ENCODE measurements around the gene IMP4. TPM values are rescaled to one million over a fixed set of nuclear protein-coding genes. Genes with fewer than 3 reads are reported as not detected.

The IMP4 gene
- total and polyA plus RNA-seq, 4 donors: 31.7 to 95.5 (median 61.2) TPM

GRCh38 chr2:130336877-130337734, 5.6 kb upstream of the IMP4 start:
- 40% methylated on average over 29 of the region's 29 CpGs for WGBS
- peak; percentile 89 for DNase-seq (ENCODE audit: low spot score)
- Histone ChIP-seq H3K9me3 (ENCODE audit: control insufficient read depth in 4 of 4, low read length in 3 of 4) (no peaks in the 10 kb centered on the region), H3K27me3 (ENCODE audit: control insufficient read depth in 4 of 4, insufficient read depth in 4 of 4, low read length in 3 of 4) (no peaks in the 10 kb centered on the region), H3K27ac (ENCODE audit: low read depth in 1 of 2, low read length in 2 of 2) (no peak overlapping the region), H3K9ac (ENCODE audit: low read depth in 1 of 2, low read length in 2 of 2) (no peak overlapping the region), H3K36me3 (ENCODE audit: control insufficient read depth in 4 of 4, insufficient read depth in 3 of 4, low read depth in 1 of 4, low read length in 3 of 4) (peaks cover 0 to 9% (median 7%) of the 10 kb centered on the region in 4 donors), H3K4me1 (ENCODE audit: control insufficient read depth in 4 of 4, insufficient read depth in 4 of 4, low read length in 3 of 4) (peaks cover 1 to 12% (median 9%) of the 10 kb centered on the region in 4 donors), H3K4me3 (ENCODE audit: low read depth in 1 of 3, low read length in 3 of 3) (no peak overlapping the region)
- TF ChIP-seq RXRA (IDR thresholded peaks at IDR 0.05) (peak in 1 of 2 donors; percentile 30), JUND (IDR thresholded peaks at IDR 0.05) (no peak), CTCF (IDR thresholded peaks at IDR 0.05; ENCODE audit: low read depth, low read length, missing input control) (peak; percentile 4), RAD21 (IDR thresholded peaks at IDR 0.05) (no peak), SP1 (IDR thresholded peaks at IDR 0.05) (no peak), EGR1 (IDR thresholded peaks at IDR 0.05; ENCODE audit: low read depth in 2 of 2) (no peak), NR2F2 (IDR thresholded peaks at IDR 0.05) (peak; percentile 17), ATF3 (IDR thresholded peaks at IDR 0.05) (peak; percentile 100)
- TF ChIP-seq, protein P1, sequence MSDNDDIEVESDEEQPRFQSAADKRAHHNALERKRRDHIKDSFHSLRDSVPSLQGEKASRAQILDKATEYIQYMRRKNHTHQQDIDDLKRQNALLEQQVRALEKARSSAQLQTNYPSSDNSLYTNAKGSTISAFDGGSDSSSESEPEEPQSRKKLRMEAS (IDR thresholded peaks at IDR 0.05): no peak

- DNase-seq (ENCODE audit: low spot score): no peak
- H3K4me3 ChIP-seq (ENCODE audit: low read depth in 1 of 3, low read length in 3 of 3): no peak overlapping the region
- H3K9ac ChIP-seq (ENCODE audit: low read depth in 1 of 2, low read length in 2 of 2): no peak overlapping the region
- TF ChIP-seq, protein P2, sequence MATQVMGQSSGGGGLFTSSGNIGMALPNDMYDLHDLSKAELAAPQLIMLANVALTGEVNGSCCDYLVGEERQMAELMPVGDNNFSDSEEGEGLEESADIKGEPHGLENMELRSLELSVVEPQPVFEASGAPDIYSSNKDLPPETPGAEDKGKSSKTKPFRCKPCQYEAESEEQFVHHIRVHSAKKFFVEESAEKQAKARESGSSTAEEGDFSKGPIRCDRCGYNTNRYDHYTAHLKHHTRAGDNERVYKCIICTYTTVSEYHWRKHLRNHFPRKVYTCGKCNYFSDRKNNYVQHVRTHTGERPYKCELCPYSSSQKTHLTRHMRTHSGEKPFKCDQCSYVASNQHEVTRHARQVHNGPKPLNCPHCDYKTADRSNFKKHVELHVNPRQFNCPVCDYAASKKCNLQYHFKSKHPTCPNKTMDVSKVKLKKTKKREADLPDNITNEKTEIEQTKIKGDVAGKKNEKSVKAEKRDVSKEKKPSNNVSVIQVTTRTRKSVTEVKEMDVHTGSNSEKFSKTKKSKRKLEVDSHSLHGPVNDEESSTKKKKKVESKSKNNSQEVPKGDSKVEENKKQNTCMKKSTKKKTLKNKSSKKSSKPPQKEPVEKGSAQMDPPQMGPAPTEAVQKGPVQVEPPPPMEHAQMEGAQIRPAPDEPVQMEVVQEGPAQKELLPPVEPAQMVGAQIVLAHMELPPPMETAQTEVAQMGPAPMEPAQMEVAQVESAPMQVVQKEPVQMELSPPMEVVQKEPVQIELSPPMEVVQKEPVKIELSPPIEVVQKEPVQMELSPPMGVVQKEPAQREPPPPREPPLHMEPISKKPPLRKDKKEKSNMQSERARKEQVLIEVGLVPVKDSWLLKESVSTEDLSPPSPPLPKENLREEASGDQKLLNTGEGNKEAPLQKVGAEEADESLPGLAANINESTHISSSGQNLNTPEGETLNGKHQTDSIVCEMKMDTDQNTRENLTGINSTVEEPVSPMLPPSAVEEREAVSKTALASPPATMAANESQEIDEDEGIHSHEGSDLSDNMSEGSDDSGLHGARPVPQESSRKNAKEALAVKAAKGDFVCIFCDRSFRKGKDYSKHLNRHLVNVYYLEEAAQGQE (IDR thresholded peaks at IDR 0.05): no peak
- TF ChIP-seq EGR1 (IDR thresholded peaks at IDR 0.05; ENCODE audit: low read depth in 2 of 2) (no peak), RXRA (IDR thresholded peaks at IDR 0.05) (no peak), YY1 (IDR thresholded peaks at IDR 0.05) (no peak), RAD21 (IDR thresholded peaks at IDR 0.05) (no peak), FOXA1 (IDR thresholded peaks at IDR 0.05) (no peak), JUND (IDR thresholded peaks at IDR 0.05) (no peak), HNF4G (IDR thresholded peaks at IDR 0.05) (no peak), HNF4A (conservative IDR thresholded peaks at IDR 0.05) (no peak), TAF1 (conservative IDR thresholded peaks at IDR 0.05) (no peak)
- TF ChIP-seq, protein P1 (IDR thresholded peaks at IDR 0.05): no peak
- H3K27ac ChIP-seq (ENCODE audit: low read depth in 1 of 2, low read length in 2 of 2): no peak overlapping the region
- peaks cover 0 to 13% (median 7%) of the 10 kb centered on the region in 4 donors for H3K4me1 ChIP-seq (ENCODE audit: control insufficient read depth in 4 of 4, insufficient read depth in 4 of 4, low read length in 3 of 4)
- 72% methylated on average over 8 of the region's 8 CpGs for WGBS
- H3K9me3 ChIP-seq (ENCODE audit: control insufficient read depth in 4 of 4, low read length in 3 of 4): no peaks in the 10 kb centered on the region
- H3K36me3 ChIP-seq (ENCODE audit: control insufficient read depth in 4 of 4, insufficient read depth in 3 of 4, low read depth in 1 of 4, low read length in 3 of 4): peaks cover 0 to 9% (median 7%) of the 10 kb centered on the region in 4 donors
- H3K27me3 ChIP-seq (ENCODE audit: control insufficient read depth in 4 of 4, insufficient read depth in 4 of 4, low read length in 3 of 4): no peaks in the 10 kb centered on the region
Measured at GRCh38 chr2:130337735-130338325, 4.9 kb upstream of the IMP4 start.
